ENCODE data around the gene SPAM1. TPM values are rescaled to one million over a fixed set of nuclear protein-coding genes. Genes with fewer than 3 reads are reported as not detected.
A peak's percentile ranks its signal among the peaks of the same experiment; 100 is the strongest.

Gene SPAM1
- total RNA-seq, 1 donor from 2014 or later, result not detected

DNA sequence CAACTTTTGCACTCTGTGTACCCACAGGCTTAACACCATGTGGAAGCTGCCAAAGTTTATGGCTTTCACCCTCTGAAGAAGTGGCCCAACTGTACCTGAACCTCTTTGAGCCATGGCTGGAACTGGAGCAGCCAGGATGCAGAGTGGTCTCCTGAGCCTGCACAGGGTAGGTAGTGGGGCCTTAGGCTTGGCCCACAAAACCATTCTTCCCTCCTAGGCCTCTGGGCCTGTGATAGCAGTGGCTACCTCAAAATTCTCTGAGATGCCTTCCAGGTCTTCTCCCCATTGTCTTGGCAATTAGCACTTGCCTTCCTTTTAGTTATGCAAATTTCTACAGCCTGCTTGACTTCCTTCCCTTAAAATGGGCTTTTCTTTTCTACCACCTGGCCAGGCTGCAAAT lies 19.3 kb upstream of the SPAM1 start:
- H3K27me3 ChIP-seq (ENCODE audit: insufficient read depth, low read length), result no peaks in the 10 kb centered on the region
- H3K4me2 ChIP-seq (ENCODE audit: low read length), result no peak overlapping the region
- no peak overlapping the region for H3K4me3 Mint-ChIP-seq (ENCODE audit: unreplicated experiment)
- H3K9me3 Mint-ChIP-seq (ENCODE audit: unreplicated experiment), result peaks cover 13% of the 10 kb centered on the region
- H3K79me2 ChIP-seq (ENCODE audit: insufficient read depth, low read length), result no peaks in the 10 kb centered on the region
- no peaks in the 10 kb centered on the region for H3K36me3 Mint-ChIP-seq (ENCODE audit: low read depth, unreplicated experiment)
- no peaks in the 10 kb centered on the region for H3K27me3 Mint-ChIP-seq (ENCODE audit: low read depth, unreplicated experiment)
- no peak overlapping the region for H3K27ac Mint-ChIP-seq (ENCODE audit: unreplicated experiment)
- no peaks in the 10 kb centered on the region for H3K9me3 ChIP-seq (ENCODE audit: insufficient read depth, low read depth, low read length)
- H3K9ac ChIP-seq (ENCODE audit: low read length), result no peak overlapping the region
- no peaks in the 10 kb centered on the region for H3K36me3 ChIP-seq (ENCODE audit: insufficient read depth, low read length)
- DNase-seq (ENCODE audit: low read depth), result no peak
- peaks cover 7% of the 10 kb centered on the region for H3K4me1 Mint-ChIP-seq (ENCODE audit: low read depth, unreplicated experiment)
- H3K27ac ChIP-seq (ENCODE audit: low read depth, low read length), result no peak overlapping the region
- no peaks in the 10 kb centered on the region for H4K20me1 ChIP-seq (ENCODE audit: insufficient read depth, low read length)
- H3K4me3 ChIP-seq (ENCODE audit: insufficient read depth, low read depth, low read length), result no peak overlapping the region
- H2AFZ ChIP-seq (ENCODE audit: low read depth, low read length), result no peak overlapping the region
- no peak for FAIRE-seq
- TF ChIP-seq EZH2 (IDR thresholded peaks at IDR 0.05; ENCODE audit: insufficient read depth, low read length), result no peak
- TF ChIP-seq, protein P1, sequence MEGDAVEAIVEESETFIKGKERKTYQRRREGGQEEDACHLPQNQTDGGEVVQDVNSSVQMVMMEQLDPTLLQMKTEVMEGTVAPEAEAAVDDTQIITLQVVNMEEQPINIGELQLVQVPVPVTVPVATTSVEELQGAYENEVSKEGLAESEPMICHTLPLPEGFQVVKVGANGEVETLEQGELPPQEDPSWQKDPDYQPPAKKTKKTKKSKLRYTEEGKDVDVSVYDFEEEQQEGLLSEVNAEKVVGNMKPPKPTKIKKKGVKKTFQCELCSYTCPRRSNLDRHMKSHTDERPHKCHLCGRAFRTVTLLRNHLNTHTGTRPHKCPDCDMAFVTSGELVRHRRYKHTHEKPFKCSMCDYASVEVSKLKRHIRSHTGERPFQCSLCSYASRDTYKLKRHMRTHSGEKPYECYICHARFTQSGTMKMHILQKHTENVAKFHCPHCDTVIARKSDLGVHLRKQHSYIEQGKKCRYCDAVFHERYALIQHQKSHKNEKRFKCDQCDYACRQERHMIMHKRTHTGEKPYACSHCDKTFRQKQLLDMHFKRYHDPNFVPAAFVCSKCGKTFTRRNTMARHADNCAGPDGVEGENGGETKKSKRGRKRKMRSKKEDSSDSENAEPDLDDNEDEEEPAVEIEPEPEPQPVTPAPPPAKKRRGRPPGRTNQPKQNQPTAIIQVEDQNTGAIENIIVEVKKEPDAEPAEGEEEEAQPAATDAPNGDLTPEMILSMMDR (IDR thresholded peaks at IDR 0.05; ENCODE audit: insufficient read depth, low read depth, low read length), result no peak
- no peaks in the 10 kb centered on the region for H3K4me1 ChIP-seq (ENCODE audit: insufficient read depth, low read length)

DNA sequence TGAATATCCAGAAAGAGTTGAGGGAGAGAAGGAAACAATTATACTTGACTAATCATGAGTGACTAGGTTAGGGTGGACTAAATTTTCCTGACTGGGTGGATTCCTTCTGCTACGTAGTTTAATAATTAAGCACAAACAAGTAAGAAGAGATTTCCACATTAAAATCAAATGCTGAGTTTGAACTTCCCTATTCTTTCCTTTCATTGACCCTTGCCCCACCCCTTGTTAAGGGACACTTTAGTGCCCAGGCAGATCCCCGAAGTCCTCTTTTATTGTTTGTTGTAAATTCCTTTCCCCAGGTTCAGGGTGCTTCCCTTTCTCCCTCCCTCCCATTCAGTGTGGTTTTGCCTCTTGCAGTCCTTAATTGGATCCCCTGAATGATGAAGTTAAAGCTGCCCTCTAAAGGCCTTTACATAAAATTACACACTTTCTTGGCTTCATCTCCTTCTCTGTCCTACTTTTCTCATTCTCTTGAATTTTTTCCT lies 8.8 kb upstream of the SPAM1 start:
- H3K36me3 Mint-ChIP-seq (ENCODE audit: low read depth, unreplicated experiment), result no peaks in the 10 kb centered on the region
- no peaks in the 10 kb centered on the region for H3K36me3 ChIP-seq (ENCODE audit: insufficient read depth, low read length)
- H3K27me3 Mint-ChIP-seq (ENCODE audit: low read depth, unreplicated experiment), result no peaks in the 10 kb centered on the region
- DNase-seq (ENCODE audit: low read depth), result peak; percentile 0
- H4K20me1 ChIP-seq (ENCODE audit: insufficient read depth, low read length), result no peaks in the 10 kb centered on the region
- H3K4me3 Mint-ChIP-seq (ENCODE audit: unreplicated experiment), result no peak overlapping the region
- H3K79me2 ChIP-seq (ENCODE audit: insufficient read depth, low read length), result no peaks in the 10 kb centered on the region
- H3K27ac Mint-ChIP-seq (ENCODE audit: unreplicated experiment), result no peak overlapping the region
- no peak for FAIRE-seq
- no peaks in the 10 kb centered on the region for H3K4me1 Mint-ChIP-seq (ENCODE audit: low read depth, unreplicated experiment)
- H3K9me3 ChIP-seq (ENCODE audit: insufficient read depth, low read depth, low read length), result no peaks in the 10 kb centered on the region
- no peak overlapping the region for H3K27ac ChIP-seq (ENCODE audit: low read depth, low read length)
- no peaks in the 10 kb centered on the region for H3K9me3 Mint-ChIP-seq (ENCODE audit: unreplicated experiment)
- no peaks in the 10 kb centered on the region for H3K4me1 ChIP-seq (ENCODE audit: insufficient read depth, low read length)
- H3K4me2 ChIP-seq (ENCODE audit: low read length), result no peak overlapping the region
- H3K9ac ChIP-seq (ENCODE audit: low read length), result no peak overlapping the region
- H3K4me3 ChIP-seq (ENCODE audit: insufficient read depth, low read depth, low read length), result no peak overlapping the region
- TF ChIP-seq, protein P1 (IDR thresholded peaks at IDR 0.05; ENCODE audit: insufficient read depth, low read depth, low read length), result peak; percentile 5
- TF ChIP-seq EZH2 (IDR thresholded peaks at IDR 0.05; ENCODE audit: insufficient read depth, low read length), result no peak
- H3K27me3 ChIP-seq (ENCODE audit: insufficient read depth, low read length), result no peaks in the 10 kb centered on the region
- H2AFZ ChIP-seq (ENCODE audit: low read depth, low read length), result no peak overlapping the region

DNA sequence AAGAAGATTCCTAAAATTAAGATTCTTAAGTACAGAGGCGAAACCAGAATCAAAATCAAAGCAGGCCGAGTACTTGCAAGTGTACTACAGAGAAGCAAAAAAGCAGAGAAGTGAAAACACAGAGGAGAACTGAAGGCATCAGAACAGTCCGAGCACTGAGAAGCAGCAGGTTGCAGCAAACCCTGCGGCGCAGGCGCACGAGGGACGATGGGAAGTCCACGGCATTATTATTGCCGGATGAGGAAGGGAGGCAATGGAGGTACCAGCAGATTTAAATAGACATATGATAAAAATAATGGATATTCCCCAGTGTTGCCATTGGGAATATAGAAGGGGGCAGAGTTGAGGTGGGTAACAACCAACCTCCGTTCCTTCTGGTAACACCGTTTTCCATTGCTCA lies 7.2 kb upstream of the SPAM1 start:
- no peaks in the 10 kb centered on the region for H3K9me3 ChIP-seq (ENCODE audit: insufficient read depth, low read depth, low read length)
- no peaks in the 10 kb centered on the region for H3K36me3 ChIP-seq (ENCODE audit: insufficient read depth, low read length)
- H3K79me2 ChIP-seq (ENCODE audit: insufficient read depth, low read length), result no peaks in the 10 kb centered on the region
- no peak for TF ChIP-seq EZH2 (IDR thresholded peaks at IDR 0.05; ENCODE audit: insufficient read depth, low read length)
- H3K4me1 ChIP-seq (ENCODE audit: insufficient read depth, low read length), result no peaks in the 10 kb centered on the region
- no peaks in the 10 kb centered on the region for H3K27me3 Mint-ChIP-seq (ENCODE audit: low read depth, unreplicated experiment)
- no peaks in the 10 kb centered on the region for H3K36me3 Mint-ChIP-seq (ENCODE audit: low read depth, unreplicated experiment)
- no peaks in the 10 kb centered on the region for H3K9me3 Mint-ChIP-seq (ENCODE audit: unreplicated experiment)
- no peaks in the 10 kb centered on the region for H3K4me1 Mint-ChIP-seq (ENCODE audit: low read depth, unreplicated experiment)
- FAIRE-seq (no peak), DNase-seq (ENCODE audit: low read depth) (no peak)
- H3K9ac ChIP-seq (ENCODE audit: low read length), result no peak overlapping the region
- no peak overlapping the region for H3K27ac Mint-ChIP-seq (ENCODE audit: unreplicated experiment)
- no peak overlapping the region for H3K4me3 ChIP-seq (ENCODE audit: insufficient read depth, low read depth, low read length)
- no peak overlapping the region for H3K4me3 Mint-ChIP-seq (ENCODE audit: unreplicated experiment)
- H4K20me1 ChIP-seq (ENCODE audit: insufficient read depth, low read length), result no peaks in the 10 kb centered on the region
- no peaks in the 10 kb centered on the region for H3K27me3 ChIP-seq (ENCODE audit: insufficient read depth, low read length)
- H3K27ac ChIP-seq (ENCODE audit: low read depth, low read length), result no peak overlapping the region
- no peak overlapping the region for H2AFZ ChIP-seq (ENCODE audit: low read depth, low read length)
- H3K4me2 ChIP-seq (ENCODE audit: low read length), result no peak overlapping the region
